ENCODE results near the gene SNX18. TPM values are rescaled to one million over a fixed set of nuclear protein-coding genes. Genes with fewer than 3 reads are reported as not detected.

The SNX18 gene
- total RNA-seq, 2 experiments from 2014 or later, result 3.9 to 4.4 TPM

DNA sequence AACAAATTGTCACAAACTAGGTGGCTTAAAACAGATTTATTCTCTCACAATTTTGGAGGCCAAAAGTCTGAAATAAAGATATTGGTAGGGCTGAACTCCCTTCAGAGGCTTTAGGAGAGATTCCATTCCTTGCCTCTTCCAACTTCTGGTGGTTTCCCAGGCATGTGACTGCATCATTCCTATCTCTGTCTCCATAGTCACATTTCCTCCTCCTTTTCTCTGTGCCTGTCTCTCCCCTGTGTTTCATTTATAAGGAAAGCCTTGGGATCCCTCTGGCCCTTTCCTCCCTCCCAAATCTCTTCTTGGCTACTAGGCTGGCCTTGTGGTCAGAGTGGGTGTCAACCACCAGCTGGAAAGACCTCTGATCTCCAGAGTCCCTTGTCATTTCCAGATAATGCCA is 78.2 kb downstream of the SNX18 start:
- CTCF ChIA-PET, result no interaction called here
- H3K36me3 Mint-ChIP-seq (ENCODE audit: low read depth), result peaks cover 7% of the 10 kb centered on the region
- no peak overlapping the region for H3K4me3 Mint-ChIP-seq
- peaks cover 17% of the 10 kb centered on the region for H3K9me3 Mint-ChIP-seq
- no peaks in the 10 kb centered on the region for H3K4me1 Mint-ChIP-seq (ENCODE audit: low read depth)
- DNase-seq, result no peak
- H3K27me3 Mint-ChIP-seq (ENCODE audit: low read depth), result no peaks in the 10 kb centered on the region
- H3K27ac Mint-ChIP-seq, result no peak overlapping the region
- intact Hi-C loops (cut with micrococcal nuclease), result no loop called here

Other genes with a start within 250 kb of the SNX18 start
- 1 to 10 TPM; 6.7 to 7.0 TPM for gene ARL15, start 207.2 kb upstream of the SNX18 start, total RNA-seq
- gene HSPB3, start 62.1 kb upstream of the SNX18 start, total RNA-seq, result not detected